Stimulated activated memory B cell treated with anti-CD40 and anti-IgM and Interleukin-4, amounts not matched to agents 10 μg/mL and 1 μg/mL and 100 μg/mL, for 72 hours (primary cell): ENCODE results near the gene PPM1L.

Experiments
- ATAC-seq: fragments of 150-1000 bp; cut with Tn5 transposase; 2 replicates; pipeline ENCODE4 v1.10.0; 2021
- H3K27ac Mint-ChIP-seq: one replicate; pipeline ENCODE4 v1.8.0; 2022; ENCODE audit warnings: mild to moderate bottlenecking, mixed read lengths
- H3K27me3 Mint-ChIP-seq: one replicate; pipeline ENCODE4 v1.8.0; 2022; ENCODE audit warnings: mixed read lengths
- H3K36me3 Mint-ChIP-seq: one replicate; pipeline ENCODE4 v1.8.0; 2022; ENCODE audit warnings: mixed read lengths
- H3K4me1 Mint-ChIP-seq: one replicate; pipeline ENCODE4 v1.8.0; 2022; ENCODE audit warnings: mixed read lengths
- H3K4me3 Mint-ChIP-seq: one replicate; pipeline ENCODE4 v1.8.0; 2022; ENCODE audit warnings: mild to moderate bottlenecking, moderate library complexity, mixed read lengths
- H3K9me3 Mint-ChIP-seq: one replicate; pipeline ENCODE4 v1.8.0; 2022; ENCODE audit warnings: mixed read lengths

PPM1L gene

GRCh38 chr3:160781863-160782262, 25.8 kb downstream of the PPM1L start:
- Mint-ChIP-seq H3K9me3 (peaks cover 3% of the 10 kb centered on the region), H3K27me3 (no peaks in the 10 kb centered on the region), H3K36me3 (peaks cover 6% of the 10 kb centered on the region), H3K4me1 (peaks cover 17% of the 10 kb centered on the region), H3K4me3 (no peak overlapping the region), H3K27ac (no peak overlapping the region)
- ATAC-seq, result no peak

- ATAC-seq, result no peak
- Mint-ChIP-seq H3K4me1 (peaks cover 13% of the 10 kb centered on the region), H3K4me3 (no peak overlapping the region), H3K27me3 (no peaks in the 10 kb centered on the region), H3K9me3 (peaks cover 7% of the 10 kb centered on the region), H3K36me3 (peaks cover 12% of the 10 kb centered on the region), H3K27ac (no peak overlapping the region)
These were observed 28.8 kb downstream of the PPM1L start for GRCh38 chr3:160784853-160785252.

- H3K9me3 Mint-ChIP-seq, result peaks cover 7% of the 10 kb centered on the region
- H3K4me1 Mint-ChIP-seq, result peaks cover 3% of the 10 kb centered on the region
- no peak for ATAC-seq
These were observed 34.7 kb downstream of the PPM1L start for GRCh38 chr3:160790726-160791125.

GRCh38 chr3:160792540-160792939, 36.5 kb downstream of the PPM1L start:
- ATAC-seq, result peak; percentile 63
- Mint-ChIP-seq H3K27me3 (no peaks in the 10 kb centered on the region), H3K4me1 (peaks cover 9% of the 10 kb centered on the region), H3K4me3 (no peak overlapping the region), H3K27ac (no peak overlapping the region), H3K9me3 (peaks cover 3% of the 10 kb centered on the region), H3K36me3 (peaks cover 4% of the 10 kb centered on the region)

More at GRCh38 chr3:160790726-160791125, 34.7 kb downstream of the PPM1L start:
- no peak overlapping the region for H3K4me3 Mint-ChIP-seq
- H3K27ac Mint-ChIP-seq, result no peak overlapping the region
- peaks cover 11% of the 10 kb centered on the region for H3K36me3 Mint-ChIP-seq
- H3K27me3 Mint-ChIP-seq, result no peaks in the 10 kb centered on the region

GRCh38 chr3:160793722-160794252, 37.8 kb downstream of the PPM1L start:
- Mint-ChIP-seq H3K36me3 (peaks cover 6% of the 10 kb centered on the region), H3K27me3 (no peaks in the 10 kb centered on the region), H3K4me1 (peaks cover 11% of the 10 kb centered on the region), H3K27ac (no peak overlapping the region), H3K4me3 (no peak overlapping the region), H3K9me3 (no peaks in the 10 kb centered on the region)
- ATAC-seq, result no peak

GRCh38 chr3:160796089-160796812, 40.2 kb downstream of the PPM1L start:
- Mint-ChIP-seq H3K4me1 (peaks cover 11% of the 10 kb centered on the region), H3K27ac (no peak overlapping the region), H3K4me3 (no peak overlapping the region), H3K9me3 (no peaks in the 10 kb centered on the region), H3K36me3 (peaks cover 6% of the 10 kb centered on the region), H3K27me3 (no peaks in the 10 kb centered on the region)
- no peak for ATAC-seq

GRCh38 chr3:160796813-160797164, 40.8 kb downstream of the PPM1L start:
- no peaks in the 10 kb centered on the region for H3K9me3 Mint-ChIP-seq
- peaks cover 6% of the 10 kb centered on the region for H3K36me3 Mint-ChIP-seq
- ATAC-seq, result no peak
- no peak overlapping the region for H3K4me3 Mint-ChIP-seq
- no peaks in the 10 kb centered on the region for H3K27me3 Mint-ChIP-seq
- H3K4me1 Mint-ChIP-seq, result peaks cover 14% of the 10 kb centered on the region
- H3K27ac Mint-ChIP-seq, result peak overlapping the region; percentile 29

- Mint-ChIP-seq H3K4me3 (no peak overlapping the region), H3K9me3 (no peaks in the 10 kb centered on the region), H3K36me3 (peaks cover 6% of the 10 kb centered on the region), H3K27me3 (no peaks in the 10 kb centered on the region), H3K4me1 (peaks cover 19% of the 10 kb centered on the region), H3K27ac (peak overlapping the region; percentile 29)
- ATAC-seq, result no peak
These were observed 41.3 kb downstream of the PPM1L start for GRCh38 chr3:160797356-160797755.

GRCh38 chr3:160801386-160802118, 45.5 kb downstream of the PPM1L start:
- H3K36me3 Mint-ChIP-seq, result peaks cover 6% of the 10 kb centered on the region
- H3K27me3 Mint-ChIP-seq, result no peaks in the 10 kb centered on the region
- no peaks in the 10 kb centered on the region for H3K9me3 Mint-ChIP-seq
- peaks cover 20% of the 10 kb centered on the region for H3K4me1 Mint-ChIP-seq
- peak overlapping the region; percentile 56 for H3K4me3 Mint-ChIP-seq
- ATAC-seq, result peak; percentile 84
- H3K27ac Mint-ChIP-seq, result peak overlapping the region; percentile 50

GRCh38 chr3:160804762-160805161, 48.7 kb downstream of the PPM1L start:
- H3K4me1 Mint-ChIP-seq, result peaks cover 26% of the 10 kb centered on the region
- H3K4me3 Mint-ChIP-seq, result no peak overlapping the region
- no peaks in the 10 kb centered on the region for H3K27me3 Mint-ChIP-seq
- no peaks in the 10 kb centered on the region for H3K36me3 Mint-ChIP-seq
- no peak for ATAC-seq
- no peaks in the 10 kb centered on the region for H3K9me3 Mint-ChIP-seq
- no peak overlapping the region for H3K27ac Mint-ChIP-seq

- no peak for ATAC-seq
- Mint-ChIP-seq H3K36me3 (no peaks in the 10 kb centered on the region), H3K9me3 (no peaks in the 10 kb centered on the region), H3K4me1 (peaks cover 27% of the 10 kb centered on the region), H3K4me3 (no peak overlapping the region), H3K27me3 (no peaks in the 10 kb centered on the region), H3K27ac (no peak overlapping the region)
These were observed 50.1 kb downstream of the PPM1L start for GRCh38 chr3:160806094-160806493.

- no peak overlapping the region for H3K27ac Mint-ChIP-seq
- peaks cover 26% of the 10 kb centered on the region for H3K4me1 Mint-ChIP-seq
- no peaks in the 10 kb centered on the region for H3K36me3 Mint-ChIP-seq
- no peaks in the 10 kb centered on the region for H3K27me3 Mint-ChIP-seq
- no peak for ATAC-seq
- no peak overlapping the region for H3K4me3 Mint-ChIP-seq
- no peaks in the 10 kb centered on the region for H3K9me3 Mint-ChIP-seq
These were observed 50.7 kb downstream of the PPM1L start for GRCh38 chr3:160806686-160807085.

- no peak for ATAC-seq
These were observed 52.8 kb downstream of the PPM1L start for GRCh38 chr3:160808838-160809237.

GRCh38 chr3:160809453-160809852, 53.4 kb downstream of the PPM1L start:
- no peaks in the 10 kb centered on the region for H3K9me3 Mint-ChIP-seq
- H3K36me3 Mint-ChIP-seq, result no peaks in the 10 kb centered on the region
- H3K27me3 Mint-ChIP-seq, result no peaks in the 10 kb centered on the region
- no peak for ATAC-seq
- H3K4me1 Mint-ChIP-seq, result peaks cover 27% of the 10 kb centered on the region
- H3K27ac Mint-ChIP-seq, result no peak overlapping the region
- no peak overlapping the region for H3K4me3 Mint-ChIP-seq

More at GRCh38 chr3:160808838-160809237, 52.8 kb downstream of the PPM1L start:
- no peak overlapping the region for H3K4me3 Mint-ChIP-seq
- H3K4me1 Mint-ChIP-seq, result peaks cover 27% of the 10 kb centered on the region
- no peak overlapping the region for H3K27ac Mint-ChIP-seq
- no peaks in the 10 kb centered on the region for H3K9me3 Mint-ChIP-seq
- no peaks in the 10 kb centered on the region for H3K36me3 Mint-ChIP-seq
- H3K27me3 Mint-ChIP-seq, result no peaks in the 10 kb centered on the region

GRCh38 chr3:160810362-160811236, 54.6 kb downstream of the PPM1L start:
- Mint-ChIP-seq H3K4me3 (no peak overlapping the region), H3K9me3 (no peaks in the 10 kb centered on the region), H3K4me1 (peaks cover 27% of the 10 kb centered on the region), H3K27ac (no peak overlapping the region), H3K27me3 (no peaks in the 10 kb centered on the region), H3K36me3 (no peaks in the 10 kb centered on the region)
- no peak for ATAC-seq
